A204.1 (cell line): ENCODE measurements around the gene NHLH1.

Experiments
- FAIRE-seq: peaks from 2 replicates; lab custom pipeline; 2012; peaks lifted over from hg19 to GRCh38; lab: Jason Lieb, UNC

Gene NHLH1

GRCh38 chr1:160366731-160367515 lies at the start of gene NHLH1:
Gene NHLH1 (plus strand): TSS chr1:160367071. CDS start chr1:160370732, 3,661 bp downstream.
- no peak for FAIRE-seq

- no peak for FAIRE-seq
Measured at GRCh38 chr1:160322831-160323230, 44.0 kb upstream of the NHLH1 start.

GRCh38 chr1:160325252-160325651 lies 41.6 kb upstream of the NHLH1 start:
- no peak for FAIRE-seq

- FAIRE-seq: no peak
Measured at GRCh38 chr1:160326418-160326817, 40.5 kb upstream of the NHLH1 start.

GRCh38 chr1:160328184-160328583 lies 38.7 kb upstream of the NHLH1 start:
- FAIRE-seq: no peak

- no peak for FAIRE-seq
Measured at GRCh38 chr1:160330119-160330518, 36.8 kb upstream of the NHLH1 start.

- no peak for FAIRE-seq
Measured at GRCh38 chr1:160332516-160332915, 34.4 kb upstream of the NHLH1 start.

- FAIRE-seq: no peak
Measured at GRCh38 chr1:160338580-160338979, 28.3 kb upstream of the NHLH1 start.

- FAIRE-seq: no peak
Measured at GRCh38 chr1:160340146-160340545, 26.7 kb upstream of the NHLH1 start.

- FAIRE-seq: no peak
Measured at GRCh38 chr1:160340866-160341265, 26.0 kb upstream of the NHLH1 start.

GRCh38 chr1:160342526-160342925 lies 24.3 kb upstream of the NHLH1 start:
- no peak for FAIRE-seq

- peak; percentile 88 for FAIRE-seq
Measured at GRCh38 chr1:160342953-160343869, 23.7 kb upstream of the NHLH1 start, which contains the start of the genes COPA and NCSTN. Gene COPA (minus strand): TSS chr1:160343250. CDS start chr1:160343170, 80 bp downstream. Gene NCSTN (plus strand): TSS chr1:160343383. CDS start chr1:160343397, 14 bp downstream.

GRCh38 chr1:160344241-160344640 lies 22.6 kb upstream of the NHLH1 start:
- FAIRE-seq: no peak

- FAIRE-seq: no peak
Measured at GRCh38 chr1:160344936-160345335, 21.9 kb upstream of the NHLH1 start.

GRCh38 chr1:160346463-160346862 lies 20.4 kb upstream of the NHLH1 start:
- FAIRE-seq: no peak

- FAIRE-seq: no peak
Measured at GRCh38 chr1:160346958-160347357, 19.9 kb upstream of the NHLH1 start.

GRCh38 chr1:160351629-160352028 lies 15.2 kb upstream of the NHLH1 start:
- FAIRE-seq: no peak

- FAIRE-seq: no peak
Measured at GRCh38 chr1:160352555-160352954, 14.3 kb upstream of the NHLH1 start.

GRCh38 chr1:160353223-160353622 lies 13.6 kb upstream of the NHLH1 start:
- no peak for FAIRE-seq

GRCh38 chr1:160354388-160354985 lies 12.4 kb upstream of the NHLH1 start:
- no peak for FAIRE-seq

- FAIRE-seq: no peak
Measured at GRCh38 chr1:160357286-160358002, 9.4 kb upstream of the NHLH1 start.

GRCh38 chr1:160358073-160358472 lies 8.8 kb upstream of the NHLH1 start:
- FAIRE-seq: no peak
